K562 (cell line): ENCODE measurements around the gene ZNF333. TPM values are rescaled to one million over a fixed set of nuclear protein-coding genes. Genes with fewer than 3 reads are reported as not detected.

Source experiments
- ESRRA ChIP-seq: fragments of 450-650 bp; IDR thresholded peaks from 2 replicates; pipeline ENCODE4 v1.6.1; 2014; ENCODE audit warnings: low read depth, mild to moderate bottlenecking, moderate library complexity, borderline replicate concordance
- PML ChIP-seq: IDR thresholded peaks from 2 replicates; pipeline ENCODE4 v1.6.1; 2012; ENCODE audit warnings: low read length, inconsistent platforms
- SP2 ChIP-seq: IDR thresholded peaks from 2 replicates; pipeline ENCODE4 v1.6.1; 2011; ENCODE audit warnings: mild to moderate bottlenecking, low read depth, low read length, moderate library complexity; ENCODE audit not compliant: poor library complexity, severe bottlenecking; ENCODE audit errors: extremely low read depth
- ZNF395 ChIP-seq: fragments of 200-800 bp; sonication (Bioruptor generic); IDR thresholded peaks from 2 replicates; pipeline ENCODE4 v1.6.1; 2017; ENCODE audit warnings: missing genetic modification characterization, missing compliant biosample characterization
- polyA plus RNA-seq, 8 experiments: library from polyadenylated mRNA; depleted of rRNA in 4 of 8; stranded (reverse) in 5 of 8; unstranded in 3 of 8; fragments of >200 nt; fragmentation: Nextera tagmentation in 2 of 8; fragmentation: Illumina TruSeq in 1 of 8; extraction: Ambion mirVana in 2 of 8; extraction: Trizol in 1 of 8; gene quantifications; 2 replicates each; pipeline versions ENCODE4 v1.2.1 to v1.2.3, GENCODE V29; 2011 to 2014; ENCODE audit warnings: inconsistent platforms in 1 of 8, missing spikeins in 1 of 8
- total RNA-seq, 7 experiments: library from RNA; depleted of rRNA in 6 of 7; stranded (reverse); fragments of >200 nt in 6 of 7; fragmentation: Illumina TruSeq in 2 of 7; extraction: Trizol in 2 of 7; gene quantifications; 2 replicates each; pipeline versions ENCODE4 v1.2.1 to v1.2.3, GENCODE V29; 2011 to 2021; ENCODE audit warnings: low replicate concordance in 1 of 7
- TF ChIP-seq, protein P1 (sequence below), 2 experiments: fragments of 450-650 bp in 1 of 2; sonication (generic) in 1 of 2; formaldehyde crosslinking in 1 of 2; IDR thresholded peaks; 2 replicates each; pipeline versions ENCODE4 v1.7.1 to v1.9.0; 2016 to 2022; ENCODE audit warnings: inconsistent platforms in 1 of 2, mild to moderate bottlenecking in 1 of 2, missing genetic modification reagents in 1 of 2
- TF ChIP-seq, protein P2 (sequence below): fragments of 450-650 bp; IDR thresholded peaks from 2 replicates; pipeline ENCODE4 v1.7.0; 2016; ENCODE audit warnings: borderline replicate concordance

ZNF333 gene
- total and polyA plus RNA-seq, 9 of the 15 experiments (the other 6 are each of a cell fraction or from before 2014, with no cell fraction given) = 2.8 to 10.3 (median 6.3) TPM

DNA sequence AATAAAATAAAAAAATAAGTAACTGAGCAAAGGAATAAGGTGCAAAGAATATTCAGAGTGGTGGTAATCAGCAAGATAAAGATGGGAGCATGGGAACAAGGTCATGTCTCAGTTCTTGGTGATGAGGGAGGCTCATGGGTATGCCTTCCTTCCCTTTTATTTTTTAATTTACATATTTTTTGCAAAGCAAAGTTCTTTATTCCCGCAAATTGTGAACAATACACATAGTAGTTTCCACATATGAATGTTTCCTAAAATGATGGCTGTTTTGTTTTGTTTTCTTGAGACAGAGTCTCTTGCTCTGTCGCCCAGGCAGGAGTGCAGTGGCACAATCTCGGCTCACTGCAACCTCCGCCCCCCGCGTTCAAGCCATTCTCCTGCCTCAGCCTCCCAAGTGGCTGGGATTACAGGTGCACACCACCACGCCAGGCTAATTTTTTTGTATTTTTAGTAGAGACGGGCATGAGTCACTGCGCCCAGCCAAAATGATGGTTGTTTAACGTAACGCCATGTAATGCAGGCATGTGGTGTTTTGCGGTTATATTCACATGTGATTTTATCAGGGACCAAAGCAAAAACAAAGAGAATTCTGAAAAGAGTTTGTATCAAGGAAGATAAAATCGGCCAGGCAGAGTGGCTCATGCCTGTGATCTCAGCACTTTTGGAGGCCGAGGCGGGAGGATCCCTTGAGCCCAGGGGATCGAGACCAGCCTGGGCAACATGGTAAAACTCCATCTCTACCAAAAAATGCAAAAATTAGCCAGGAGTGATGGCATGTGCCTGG, 93.0 kb downstream of the ZNF333 start (continued):
- TF ChIP-seq ESRRA (peak; percentile 51; the same call in 1 of the 2 replicates), SP2 (no peak), ZNF395 (no peak), PML (no peak)
- TF ChIP-seq, protein P1, sequence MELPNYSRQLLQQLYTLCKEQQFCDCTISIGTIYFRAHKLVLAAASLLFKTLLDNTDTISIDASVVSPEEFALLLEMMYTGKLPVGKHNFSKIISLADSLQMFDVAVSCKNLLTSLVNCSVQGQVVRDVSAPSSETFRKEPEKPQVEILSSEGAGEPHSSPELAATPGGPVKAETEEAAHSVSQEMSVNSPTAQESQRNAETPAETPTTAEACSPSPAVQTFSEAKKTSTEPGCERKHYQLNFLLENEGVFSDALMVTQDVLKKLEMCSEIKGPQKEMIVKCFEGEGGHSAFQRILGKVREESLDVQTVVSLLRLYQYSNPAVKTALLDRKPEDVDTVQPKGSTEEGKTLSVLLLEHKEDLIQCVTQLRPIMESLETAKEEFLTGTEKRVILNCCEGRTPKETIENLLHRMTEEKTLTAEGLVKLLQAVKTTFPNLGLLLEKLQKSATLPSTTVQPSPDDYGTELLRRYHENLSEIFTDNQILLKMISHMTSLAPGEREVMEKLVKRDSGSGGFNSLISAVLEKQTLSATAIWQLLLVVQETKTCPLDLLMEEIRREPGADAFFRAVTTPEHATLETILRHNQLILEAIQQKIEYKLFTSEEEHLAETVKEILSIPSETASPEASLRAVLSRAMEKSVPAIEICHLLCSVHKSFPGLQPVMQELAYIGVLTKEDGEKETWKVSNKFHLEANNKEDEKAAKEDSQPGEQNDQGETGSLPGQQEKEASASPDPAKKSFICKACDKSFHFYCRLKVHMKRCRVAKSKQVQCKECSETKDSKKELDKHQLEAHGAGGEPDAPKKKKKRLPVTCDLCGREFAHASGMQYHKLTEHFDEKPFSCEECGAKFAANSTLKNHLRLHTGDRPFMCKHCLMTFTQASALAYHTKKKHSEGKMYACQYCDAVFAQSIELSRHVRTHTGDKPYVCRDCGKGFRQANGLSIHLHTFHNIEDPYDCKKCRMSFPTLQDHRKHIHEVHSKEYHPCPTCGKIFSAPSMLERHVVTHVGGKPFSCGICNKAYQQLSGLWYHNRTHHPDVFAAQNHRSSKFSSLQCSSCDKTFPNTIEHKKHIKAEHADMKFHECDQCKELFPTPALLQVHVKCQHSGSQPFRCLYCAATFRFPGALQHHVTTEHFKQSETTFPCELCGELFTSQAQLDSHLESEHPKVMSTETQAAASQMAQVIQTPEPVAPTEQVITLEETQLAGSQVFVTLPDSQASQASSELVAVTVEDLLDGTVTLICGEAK (IDR thresholded peaks at IDR 0.05) = 0 out of 2 replicates have a peak, but pooled peaks have one; percentile 23
- TF ChIP-seq, protein P1 (CRISPR knock-in tag; IDR thresholded peaks at IDR 0.05) = no peak
- TF ChIP-seq, protein P2, sequence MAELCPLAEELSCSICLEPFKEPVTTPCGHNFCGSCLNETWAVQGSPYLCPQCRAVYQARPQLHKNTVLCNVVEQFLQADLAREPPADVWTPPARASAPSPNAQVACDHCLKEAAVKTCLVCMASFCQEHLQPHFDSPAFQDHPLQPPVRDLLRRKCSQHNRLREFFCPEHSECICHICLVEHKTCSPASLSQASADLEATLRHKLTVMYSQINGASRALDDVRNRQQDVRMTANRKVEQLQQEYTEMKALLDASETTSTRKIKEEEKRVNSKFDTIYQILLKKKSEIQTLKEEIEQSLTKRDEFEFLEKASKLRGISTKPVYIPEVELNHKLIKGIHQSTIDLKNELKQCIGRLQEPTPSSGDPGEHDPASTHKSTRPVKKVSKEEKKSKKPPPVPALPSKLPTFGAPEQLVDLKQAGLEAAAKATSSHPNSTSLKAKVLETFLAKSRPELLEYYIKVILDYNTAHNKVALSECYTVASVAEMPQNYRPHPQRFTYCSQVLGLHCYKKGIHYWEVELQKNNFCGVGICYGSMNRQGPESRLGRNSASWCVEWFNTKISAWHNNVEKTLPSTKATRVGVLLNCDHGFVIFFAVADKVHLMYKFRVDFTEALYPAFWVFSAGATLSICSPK = no peak
- TF ChIP-seq, all 486 proteins: peak for 22
